Measurements from ENCODE around the gene CARMIL1. TPM values are rescaled to one million over a fixed set of nuclear protein-coding genes. Genes with fewer than 3 reads are reported as not detected.

Gene CARMIL1
- total and polyA plus RNA-seq, 2 of the 8 experiments (the other 6 are each of a cell fraction or from before 2014, with no cell fraction given) = 20.3 to 40.4 TPM

DNA sequence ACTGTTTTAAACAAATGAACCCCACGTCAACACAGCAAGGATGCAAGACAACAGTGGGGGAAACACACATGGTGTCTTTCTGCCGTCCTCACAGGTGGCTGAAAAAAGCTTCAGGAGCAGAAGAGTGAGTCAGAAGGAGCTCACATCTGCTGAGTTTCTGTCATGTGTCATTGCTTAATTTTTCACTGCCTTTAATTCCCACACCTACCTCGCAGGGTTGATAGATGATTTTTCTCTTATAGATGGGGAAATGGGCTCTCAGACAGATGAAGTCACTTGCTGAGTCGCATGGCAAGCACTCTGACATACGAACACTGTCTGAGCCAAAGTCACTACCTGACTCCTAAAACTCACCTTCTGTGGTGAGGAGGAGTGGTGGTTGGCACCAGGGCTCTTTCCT lies 28.3 kb upstream of the CARMIL1 start:
- H3K23ac ChIP-seq (ENCODE audit: insufficient read length) = no peak overlapping the region
- H2BK20ac ChIP-seq (ENCODE audit: low read length) = no peak overlapping the region
- no peak overlapping the region for H4K8ac ChIP-seq (ENCODE audit: extremely low read depth, insufficient read depth, low read length)
- H2BK120ac ChIP-seq (replicated peaks; ENCODE audit: low read depth, low read length) = no peak overlapping the region
- POLR2A ChIA-PET (ENCODE audit: partially characterized antibody) = interaction anchor here (0.6 to 0.8 kb wide), 2 partner anchors 12 to 93 kb away, joined by 3 to 4 read pairs; no protein-coding TSS in a partner anchor
- FAIRE-seq = no peak
- H3K56ac ChIP-seq (replicated peaks; ENCODE audit: insufficient read length, low read depth, low read length) = no peak overlapping the region
- no peak overlapping the region for H3K9ac ChIP-seq (replicated peaks in 1 of 4; ENCODE audit: extremely low read depth in 1 of 4, low read depth in 3 of 4, low read length in 3 of 4)
- H3K9me3 ChIP-seq (ENCODE audit: insufficient read depth in 2 of 2, low read depth in 1 of 2, low read length in 1 of 2) = no peaks in the 10 kb centered on the region
- no peak overlapping the region for H2AFZ ChIP-seq (ENCODE audit: low read length)
- no peaks in the 10 kb centered on the region for H3K23me2 ChIP-seq (ENCODE audit: low read depth, low read length)
- TF ChIP-seq EP300 (IDR thresholded peaks at IDR 0.05; ENCODE audit: borderline replicate concordance in 1 of 2, low read depth in 2 of 2, low read length in 2 of 2) = no peak
- no peak for TF ChIP-seq RNF2 (IDR thresholded peaks at IDR 0.05; ENCODE audit: borderline replicate concordance, low read depth, low read length, missing control alignments, poor library complexity, severe bottlenecking)
- no peak for TF ChIP-seq KDM4A (IDR thresholded peaks at IDR 0.05; ENCODE audit: low read depth, low read length, severe bottlenecking)
- TF ChIP-seq TAF1 (IDR thresholded peaks at IDR 0.05; ENCODE audit: low read depth, low read length) = no peak
- no peak for TF ChIP-seq CREB1 (IDR thresholded peaks at IDR 0.05)
- TF ChIP-seq RAD21 (IDR thresholded peaks at IDR 0.05 in 1 of 2, conservative IDR thresholded peaks at IDR 0.05 in 1 of 2; ENCODE audit: low read depth in 2 of 2, low read length in 2 of 2) = no peak
- TF ChIP-seq KDM5A (IDR thresholded peaks at IDR 0.05; ENCODE audit: low read length) = no peak
- TF ChIP-seq BACH1 (IDR thresholded peaks at IDR 0.05; ENCODE audit: low read length) = no peak
- no peak for TF ChIP-seq TEAD4 (IDR thresholded peaks at IDR 0.05; ENCODE audit: low read depth, low read length)
- TF ChIP-seq ZNF274 (IDR thresholded peaks at IDR 0.05; ENCODE audit: borderline replicate concordance, extremely low read depth, low read length) = no peak
- no peak for TF ChIP-seq SIN3A (conservative IDR thresholded peaks at IDR 0.05 in 1 of 2, IDR thresholded peaks at IDR 0.05 in 1 of 2; ENCODE audit: low read depth in 1 of 2, low read length in 2 of 2)
- TF ChIP-seq SIX5 (IDR thresholded peaks at IDR 0.05; ENCODE audit: low read depth, low read length) = no peak
- no peak for TF ChIP-seq RFX5 (IDR thresholded peaks at IDR 0.05; ENCODE audit: borderline replicate concordance, low read depth, low read length)
- H3K27ac ChIP-seq (ENCODE audit: low read depth, low read length) = no peak overlapping the region
- H3K79me2 ChIP-seq (ENCODE audit: control insufficient read depth in 1 of 2, insufficient read depth in 2 of 2, low read length in 2 of 2) = no peaks in the 10 kb centered on the region
- H3K79me1 ChIP-seq (ENCODE audit: low read depth, low read length) = no peaks in the 10 kb centered on the region
- no peak for DNase-seq (ENCODE audit: low read depth in 1 of 2, low spot score in 2 of 2)
- H3K27me3 ChIP-seq (replicated peaks in 1 of 4; ENCODE audit: control insufficient read depth in 3 of 4, extremely low read depth in 1 of 4, insufficient read depth in 3 of 4, low read length in 3 of 4) = no peaks in the 10 kb centered on the region
- H3K18ac ChIP-seq (ENCODE audit: extremely low read depth, low read length) = no peak overlapping the region
- no peaks in the 10 kb centered on the region for H4K20me1 ChIP-seq (replicated peaks in 1 of 2; ENCODE audit: control insufficient read depth in 1 of 2, insufficient read depth in 2 of 2, low read length in 2 of 2)
- H3K14ac ChIP-seq (ENCODE audit: insufficient read length) = no peak overlapping the region
- no peak overlapping the region for H2BK15ac ChIP-seq (ENCODE audit: low read length)
- WGBS, 2 experiments (ENCODE audit: extremely low coverage in 1 of 2, insufficient coverage in 1 of 2, insufficient read length in 1 of 2, insufficient replicate concordance in 2 of 2, low coverage in 1 of 2, low lambda C conversion rate in 2 of 2, missing lambda C conversion rate in 1 of 2) = 82% methylated on average over 5 of the region's 5 CpGs; no CpG with 5 or more reads in 1 of the 2 experiments
- no peak overlapping the region for H3K4ac ChIP-seq (replicated peaks; ENCODE audit: insufficient read length, low read depth, low read length)
- CTCF ChIA-PET (ENCODE audit: partially characterized antibody) = interaction anchor here (0.6 to 2.4 kb wide), 6 partner anchors 10 to 308 kb away, joined by 3 to 14 read pairs (median 4); no protein-coding TSS in a partner anchor
- no peak overlapping the region for H4K5ac ChIP-seq (ENCODE audit: insufficient read length, low read depth, low read length)
- H3K4me2 ChIP-seq (ENCODE audit: insufficient read depth in 1 of 2, low read depth in 2 of 2, low read length in 2 of 2) = no peak overlapping the region
- H4K91ac ChIP-seq (replicated peaks; ENCODE audit: insufficient read length, low read length) = no peak overlapping the region
- no peak overlapping the region for H2BK5ac ChIP-seq (ENCODE audit: low read depth, low read length)
- no peak overlapping the region for H2AK5ac ChIP-seq (ENCODE audit: low read depth, low read length)
- no peak overlapping the region for H2BK12ac ChIP-seq (ENCODE audit: low read depth, low read length)
- no peak overlapping the region for H3K4me3 ChIP-seq (ENCODE audit: extremely low read depth in 1 of 4, insufficient read depth in 2 of 4, low read depth in 3 of 4, low read length in 4 of 4)
- no peaks in the 10 kb centered on the region for H3K36me3 ChIP-seq (ENCODE audit: control insufficient read depth in 2 of 4, insufficient read depth in 4 of 4, low read length in 3 of 4)
- H3K4me1 ChIP-seq (replicated peaks in 1 of 4; ENCODE audit: control insufficient read depth in 3 of 4, insufficient read depth in 4 of 4, low read length in 3 of 4) = no peaks in the 10 kb centered on the region

Measured in H1 (cell line).